Gastrocnemius medialis (tissue), 4 donors: Measurements from ENCODE around the gene TARDBP. TPM values are rescaled to one million over a fixed set of nuclear protein-coding genes. Genes with fewer than 3 reads are reported as not detected.
"Not testable (repeated sequence)": the region's sequence is repeated elsewhere in the genome, so short reads cannot be mapped to it uniquely, and the experiment has no call there.

Experiments used
- ATAC-seq, 2 donors: fragments of 150-250 bp; one replicate each; pipeline ENCODE4 v1.9.1; 2016
- DNase-seq, 2 donors: peaks; one replicate each; pipeline ENCODE4 v3.0.0-alpha.2; 2019
- H3K27ac ChIP-seq, 4 donors: fragments of 200-600 bp; sonication (generic); 1 replicate in 1 of 4; 2 replicates in 3 of 4; pipeline ENCODE4 v1.5.1; 2016 to 2018; ENCODE audit warnings: mild to moderate bottlenecking in 2 of 4, moderate library complexity in 1 of 4
- H3K27me3 ChIP-seq, 3 donors: fragments of 200-600 bp; sonication (generic) in 2 of 3; 1 replicate in 1 of 3; 2 replicates in 2 of 3; pipeline versions ENCODE4 v1.5.1 to v1.6.0; 2016 to 2019; ENCODE audit warnings: mild to moderate bottlenecking in 1 of 3, moderate library complexity in 1 of 3
- H3K36me3 ChIP-seq, 2 donors: fragments of 200-600 bp; sonication (generic) in 1 of 2; one replicate each; pipeline ENCODE4 v1.5.1; 2017 to 2018
- H3K4me1 ChIP-seq, 2 donors: fragments of 200-600 bp; sonication (generic) in 1 of 2; one replicate each; pipeline ENCODE4 v1.5.1; 2016 to 2017; ENCODE audit warnings: mild to moderate bottlenecking in 2 of 2
- H3K4me3 ChIP-seq, 4 donors: fragments of 200-600 bp; sonication (generic) in 3 of 4; 1 replicate in 1 of 4; 2 replicates in 3 of 4; pipeline ENCODE4 v1.5.1; 2016 to 2019; ENCODE audit warnings: mild to moderate bottlenecking in 2 of 4
- H3K9me3 ChIP-seq, 3 donors: fragments of 200-600 bp; sonication (generic) in 2 of 3; 1 replicate in 1 of 3; 2 replicates in 2 of 3; pipeline ENCODE4 v1.5.1; 2016 to 2019
- CTCF ChIP-seq, 5 experiments: fragments of 450-650 bp in 3 of 5; fragments of 200-600 bp in 2 of 5; sonication (generic) in 2 of 5; IDR thresholded peaks in 4 of 5; conservative IDR thresholded peaks in 1 of 5; 1 replicate in 4 of 5; 2 replicates in 1 of 5; pipeline ENCODE4 v1.5.1; 2016 to 2019; ENCODE audit warnings: antibody characterized with exemption in 5 of 5, mild to moderate bottlenecking in 3 of 5, moderate library complexity in 3 of 5
- POLR2A ChIP-seq, 2 donors: fragments of 450-650 bp; IDR thresholded peaks; one replicate each; pipeline ENCODE4 v1.6.1; 2017; ENCODE audit warnings: antibody characterized with exemption in 2 of 2, mild to moderate bottlenecking in 2 of 2, moderate library complexity in 2 of 2
- in situ Hi-C, 4 donors: fragments of 200-750 bp; cut with MboI; loops; one replicate each; pipeline versions ENCODE4 v1.15.0 to v1.8.0; 2017; ENCODE audit warnings: low sequenced_read_pairs in 4 of 4
- intact Hi-C: fragments of 100-400 bp; cut with DNase I; formaldehyde crosslinking; loops from one replicate; pipeline ENCODE4 v1.15.1; 2023; ENCODE audit warnings: low total_unique reads
- total RNA-seq, 4 donors: library from RNA; depleted of rRNA; stranded (reverse); fragments of >200 nt; gene quantifications; one replicate each; pipeline versions ENCODE4 v1.1.0 to v1.2.3, GENCODE V29; 2016

The TARDBP gene
- total RNA-seq, 4 donors from 2014 or later: 72.0 to 101 (median 85.5) TPM

DNA sequence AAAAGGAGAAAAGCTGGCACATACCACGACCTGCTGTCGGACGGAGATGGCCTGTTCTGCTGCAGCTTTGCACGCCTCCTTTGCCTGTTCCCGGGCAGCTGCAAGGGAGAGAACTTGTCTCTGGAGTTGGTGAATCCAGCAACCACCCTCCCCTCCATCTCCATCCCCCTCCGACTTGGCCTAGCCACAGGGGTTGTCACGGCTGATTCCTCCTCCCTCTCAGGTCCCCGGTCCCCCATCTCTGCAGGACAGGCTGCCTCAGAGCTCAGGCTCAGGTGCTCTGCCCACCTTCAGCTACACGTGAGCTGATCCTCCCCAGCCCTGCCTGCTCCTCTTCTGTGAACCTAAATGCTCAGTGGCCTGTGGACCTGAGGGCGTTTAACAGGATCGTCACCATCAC lies 58.4 kb downstream of the TARDBP start:
- peaks cover 3 to 98% of the 10 kb centered on the region in 2 donors for H3K36me3 ChIP-seq
- no peak for TF ChIP-seq POLR2A (IDR thresholded peaks at IDR 0.05)
- no peak for TF ChIP-seq CTCF (IDR thresholded peaks at IDR 0.05 in 4 of 5, conservative IDR thresholded peaks at IDR 0.05 in 1 of 5)
- no peaks in the 10 kb centered on the region for H3K9me3 ChIP-seq
- H3K4me1 ChIP-seq: no peaks in the 10 kb centered on the region
- in situ Hi-C loops: no loop called here
- H3K27me3 ChIP-seq: no peaks in the 10 kb centered on the region
- H3K27ac ChIP-seq: no peak overlapping the region
- DNase-seq: no peak
- ATAC-seq: no peak
- intact Hi-C loops: no loop called here
- H3K4me3 ChIP-seq: no peak overlapping the region

DNA sequence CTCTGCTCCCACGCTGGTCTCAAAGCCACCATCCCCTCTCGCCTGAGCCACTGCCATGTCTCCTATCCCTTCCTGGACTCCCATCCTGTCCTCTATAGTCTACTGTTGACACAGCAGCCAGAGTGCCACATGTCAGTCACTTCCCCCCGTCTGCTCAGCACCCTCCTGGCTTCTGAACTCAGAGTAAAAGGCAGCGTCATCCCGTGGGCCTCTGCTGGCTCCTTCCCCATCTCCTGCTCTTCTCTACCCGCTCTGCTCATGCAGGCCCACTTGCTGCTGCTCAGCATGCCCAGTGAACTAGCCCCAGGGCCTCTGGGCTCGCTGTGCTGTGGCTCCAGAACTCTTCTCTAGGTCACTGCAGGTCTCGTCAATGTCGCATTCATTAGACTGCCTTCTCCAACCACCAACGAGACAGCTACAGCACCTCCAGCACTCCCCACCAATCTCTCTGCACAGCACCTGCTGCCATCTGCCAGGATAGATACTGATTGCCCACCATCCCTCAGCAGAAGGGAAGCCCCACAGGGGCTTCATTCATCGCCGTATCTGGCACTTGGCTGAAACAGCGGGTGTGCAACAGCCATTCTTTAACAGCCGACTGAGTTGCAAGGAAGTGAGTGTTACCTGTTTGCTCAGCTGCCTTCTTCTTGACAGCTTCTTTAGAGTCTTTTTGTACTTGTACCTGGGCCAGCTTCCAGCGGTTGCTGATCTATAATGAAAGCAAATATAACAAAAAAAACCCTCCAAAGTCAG lies 59.2 kb downstream of the TARDBP start:
- ATAC-seq (no peak), DNase-seq (no peak)
- no peak overlapping the region for H3K4me3 ChIP-seq
- H3K4me1 ChIP-seq: no peaks in the 10 kb centered on the region
- intact Hi-C loops: no loop called here
- in situ Hi-C loops: no loop called here
- no peak for TF ChIP-seq POLR2A (IDR thresholded peaks at IDR 0.05)
- TF ChIP-seq CTCF (IDR thresholded peaks at IDR 0.05 in 4 of 5, conservative IDR thresholded peaks at IDR 0.05 in 1 of 5): no peak
- no peak overlapping the region for H3K27ac ChIP-seq
- H3K9me3 ChIP-seq: no peaks in the 10 kb centered on the region
- H3K27me3 ChIP-seq: no peaks in the 10 kb centered on the region
- peaks cover 3 to 98% of the 10 kb centered on the region in 2 donors for H3K36me3 ChIP-seq

DNA sequence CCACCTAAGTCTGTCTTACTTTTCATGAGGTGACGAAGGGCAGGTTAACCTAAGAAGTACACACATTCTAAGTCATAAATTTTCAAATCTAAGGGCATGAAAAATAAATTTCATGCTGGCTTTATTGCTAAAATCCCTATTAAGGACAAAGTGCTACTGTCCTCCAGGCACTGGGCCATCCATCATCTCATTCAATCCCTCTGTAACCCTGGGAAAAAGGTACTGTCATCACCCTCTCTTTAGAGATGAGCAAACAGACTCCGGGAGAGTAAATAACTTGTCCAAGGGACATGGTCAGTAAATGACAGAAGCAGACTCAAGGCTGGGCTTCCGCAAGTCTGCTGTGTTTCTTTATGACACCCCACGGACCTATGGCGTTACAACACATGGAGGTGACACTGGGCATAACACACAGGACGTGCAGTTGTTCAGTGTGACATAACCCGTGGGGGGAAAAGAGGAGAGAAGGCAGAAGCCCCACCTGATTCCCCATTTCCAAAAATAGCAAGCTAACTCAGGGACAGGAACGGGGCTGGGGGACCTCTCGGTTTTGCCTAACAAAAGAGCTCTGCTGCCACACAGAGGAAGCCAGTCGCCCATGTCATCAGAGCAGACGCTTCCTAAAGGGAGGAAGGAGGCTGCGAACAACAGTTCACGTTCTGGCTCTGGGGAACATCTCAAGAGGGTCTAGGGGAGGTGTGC lies 59.9 kb downstream of the TARDBP start:
- Histone ChIP-seq H3K36me3 (peaks cover 3 to 98% of the 10 kb centered on the region in 2 donors), H3K27me3 (no peaks in the 10 kb centered on the region), H3K27ac (no peak overlapping the region), H3K4me1 (no peaks in the 10 kb centered on the region), H3K4me3 (no peak overlapping the region), H3K9me3 (no peaks in the 10 kb centered on the region)
- DNase-seq (no peak), ATAC-seq (no peak)
- no peak for TF ChIP-seq CTCF (IDR thresholded peaks at IDR 0.05 in 4 of 5, conservative IDR thresholded peaks at IDR 0.05 in 1 of 5)
- TF ChIP-seq POLR2A (IDR thresholded peaks at IDR 0.05): no peak
- in situ Hi-C loops (no loop called here), intact Hi-C loops (no loop called here)

DNA sequence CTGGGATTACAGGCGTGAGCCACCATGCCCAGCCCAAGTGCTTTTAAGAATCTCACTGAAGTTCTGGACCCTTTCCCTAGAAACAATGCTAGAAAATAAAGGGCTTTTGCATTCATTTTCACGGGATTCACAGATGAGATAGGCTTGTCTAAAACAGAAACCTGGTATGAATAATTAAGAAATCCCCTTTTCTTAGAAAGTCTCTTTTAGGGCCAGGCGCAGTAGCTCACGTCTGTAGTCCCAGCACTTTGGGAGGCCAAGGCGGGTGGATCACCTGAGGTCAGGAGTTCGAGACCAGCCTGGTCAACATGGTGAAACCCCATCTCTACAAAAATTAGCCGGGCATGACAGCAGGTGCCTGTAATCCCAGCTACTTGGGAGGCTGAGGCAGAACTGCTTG lies 60.9 kb downstream of the TARDBP start:
- in situ Hi-C loops, H3K4me3 ChIP-seq, intact Hi-C loops, H3K9me3 ChIP-seq, DNase-seq, H3K27me3 ChIP-seq, ATAC-seq, H3K27ac ChIP-seq, H3K4me1 ChIP-seq: not testable (repeated sequence)
- peaks cover 3 to 91% of the 10 kb centered on the region in 2 donors for H3K36me3 ChIP-seq

Other genes with a start within 250 kb of the TARDBP start
- 100 to 1,000 TPM in 1 of 4 donors, 10 to 100 TPM in 3; 19.1 to 121 (median 80.6) TPM for gene CASZ1, start 216.0 kb upstream of the TARDBP start, total RNA-seq
- gene MASP2, start 34.6 kb downstream of the TARDBP start, total RNA-seq: under 1 TPM in 1 of 4 donors, not detected in 3; 0.16 TPM
- gene SRM, start 47.4 kb downstream of the TARDBP start, total RNA-seq: 10 to 100 TPM; 32.1 to 80.3 (median 48.3) TPM
- gene EXOSC10, start 87.2 kb downstream of the TARDBP start, total RNA-seq: 10 to 100 TPM; 26.5 to 44.4 (median 40.3) TPM
- 10 to 100 TPM in 1 of 4 donors, 1 to 10 TPM in 2, under 1 TPM in 1; 0.56 to 30.7 (median 3.3) TPM for gene ANGPTL7, start 176.7 kb downstream of the TARDBP start, total RNA-seq
- 10 to 100 TPM; 40.7 to 66.3 (median 52.9) TPM for gene MTOR, start 249.9 kb downstream of the TARDBP start, total RNA-seq